DMS114 treated with DMSO at 0.1 percent for 48 hours (cell line): ENCODE results near the gene BPIFA3.
A peak's percentile ranks its signal among the peaks of the same experiment; 100 is the strongest.

Source experiments
- DNase-seq: peaks from one replicate; lab custom pipeline; 2025; ENCODE audit not compliant: unreplicated experiment; lab: John Stamatoyannopoulos, UW

Gene BPIFA3

GRCh38 chr20:33259371-33259770 lies 42.2 kb downstream of the BPIFA3 start:
- DNase-seq = no peak

- DNase-seq = no peak
Observed at GRCh38 chr20:33261465-33261864, 44.3 kb downstream of the BPIFA3 start.

- DNase-seq = peak; percentile 21
Observed at GRCh38 chr20:33262658-33263065, 45.5 kb downstream of the BPIFA3 start.

- no peak for DNase-seq
Observed at GRCh38 chr20:33263784-33264183, 46.6 kb downstream of the BPIFA3 start.

- no peak for DNase-seq
Observed at GRCh38 chr20:33267701-33268100, 50.5 kb downstream of the BPIFA3 start.

GRCh38 chr20:33272155-33272873 lies 55.2 kb downstream of the BPIFA3 start:
- no peak for DNase-seq

- DNase-seq = no peak
Observed at GRCh38 chr20:33273117-33273851, 56.1 kb downstream of the BPIFA3 start.

- DNase-seq = no peak
Observed at GRCh38 chr20:33275215-33275614, 58.1 kb downstream of the BPIFA3 start.

GRCh38 chr20:33275871-33276270 lies 58.7 kb downstream of the BPIFA3 start:
- DNase-seq = no peak

- no peak for DNase-seq
Observed at GRCh38 chr20:33276303-33277113, 59.4 kb downstream of the BPIFA3 start.
